Muscle layer of duodenum (tissue), 2 donors: ENCODE results near the gene MYO1D.

ENCODE experiments used
- H3K27ac ChIP-seq: one replicate; pipeline ENCODE4 v1.7.0; 2013; ENCODE audit warnings: mild to moderate bottlenecking, low read length
- H3K27me3 ChIP-seq: one replicate; pipeline ENCODE4 v1.7.0; 2013; ENCODE audit warnings: low read depth, mild to moderate bottlenecking, control low read depth, low read length
- H3K36me3 ChIP-seq, 2 donors: one replicate each; pipeline ENCODE4 v1.7.0; 2013; ENCODE audit warnings: low read length in 2 of 2, control low read depth in 1 of 2, mild to moderate bottlenecking in 1 of 2; ENCODE audit not compliant: insufficient read depth in 2 of 2, control insufficient read depth in 1 of 2
- H3K4me1 ChIP-seq, 2 donors: one replicate each; pipeline ENCODE4 v1.7.0; 2013; ENCODE audit warnings: low read length in 2 of 2, mild to moderate bottlenecking in 2 of 2, control low read depth in 1 of 2, moderate library complexity in 1 of 2; ENCODE audit not compliant: insufficient read depth in 2 of 2, control insufficient read depth in 1 of 2
- H3K4me3 ChIP-seq, 2 donors: one replicate each; pipeline ENCODE4 v1.7.0; 2013; ENCODE audit warnings: low read length in 2 of 2, low read depth in 1 of 2, mild to moderate bottlenecking in 1 of 2
- H3K9me3 ChIP-seq, 2 donors: one replicate each; pipeline ENCODE4 v1.7.0; 2013; ENCODE audit warnings: low read length in 2 of 2, control low read depth in 1 of 2, mild to moderate bottlenecking in 1 of 2; ENCODE audit not compliant: control insufficient read depth in 1 of 2
- donor health status: healthy.

Gene MYO1D

DNA sequence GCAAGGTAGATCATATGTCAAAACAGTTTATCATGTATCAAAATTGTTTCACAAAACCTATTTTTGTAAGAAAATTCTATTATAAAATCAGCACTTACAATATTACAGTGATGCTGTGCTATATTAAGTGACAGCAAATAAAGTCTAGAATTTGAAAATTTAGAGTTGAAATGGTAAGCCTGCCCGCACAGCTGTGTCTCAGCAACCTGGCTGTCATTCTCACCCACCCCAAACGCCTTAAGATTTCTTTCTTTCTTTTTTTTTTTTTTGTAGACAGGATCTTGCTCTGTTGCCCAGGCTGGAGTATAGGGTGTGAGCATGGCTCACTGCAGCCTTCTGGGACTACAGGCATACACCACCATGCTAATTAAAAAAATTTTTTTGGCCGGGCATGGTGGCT, 363.3 kb downstream of the MYO1D start:
- no peak overlapping the region for H3K27ac ChIP-seq
- no peaks in the 10 kb centered on the region for H3K9me3 ChIP-seq
- H3K4me1 ChIP-seq, result peaks cover 0 to under 1% of the 10 kb centered on the region in 2 donors
- no peaks in the 10 kb centered on the region for H3K36me3 ChIP-seq
- no peak overlapping the region for H3K4me3 ChIP-seq
- H3K27me3 ChIP-seq, result no peaks in the 10 kb centered on the region

DNA sequence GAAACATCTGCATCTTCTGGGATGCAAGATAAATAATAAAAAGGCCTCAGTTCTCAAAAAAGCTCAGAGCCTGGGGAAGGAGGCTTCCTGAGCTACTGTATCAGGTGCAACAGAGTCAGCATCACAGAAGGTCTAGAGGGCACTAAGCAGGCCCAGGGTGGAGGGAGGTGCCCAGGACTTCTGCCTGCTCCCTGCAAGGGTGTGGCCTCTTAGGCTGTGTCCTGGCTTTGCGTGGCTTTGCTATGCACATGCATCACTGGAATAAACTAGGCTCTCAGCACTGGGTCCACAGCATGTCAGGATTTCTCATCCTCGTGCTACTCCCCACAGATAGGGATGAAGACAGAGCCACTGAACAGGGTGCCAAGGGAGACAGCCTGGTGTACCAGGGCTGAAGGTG, 364.6 kb downstream of the MYO1D start:
- Histone ChIP-seq H3K4me1 (no peaks in the 10 kb centered on the region), H3K27me3 (no peaks in the 10 kb centered on the region), H3K9me3 (no peaks in the 10 kb centered on the region), H3K27ac (no peak overlapping the region), H3K4me3 (no peak overlapping the region), H3K36me3 (no peaks in the 10 kb centered on the region)

DNA sequence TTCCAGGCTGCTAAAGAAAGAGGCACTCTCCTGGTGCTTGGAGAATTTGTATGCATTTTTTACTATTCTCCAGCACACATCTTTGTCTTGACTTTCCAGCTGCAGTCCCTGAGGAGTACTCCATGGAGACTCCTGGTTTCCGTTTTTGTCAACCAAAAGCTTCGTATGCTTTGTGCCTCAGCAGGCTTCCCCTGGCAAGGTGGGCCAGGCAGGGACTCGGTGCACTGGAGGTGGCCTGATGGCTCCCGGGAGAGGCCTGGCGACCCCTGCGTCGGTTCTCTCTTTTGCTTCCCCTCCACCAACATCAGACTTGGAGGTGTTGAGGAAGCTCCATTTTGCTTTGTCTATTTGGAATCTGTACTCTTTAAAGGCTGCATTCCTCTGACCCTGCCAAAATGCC, 366.5 kb downstream of the MYO1D start:
- Histone ChIP-seq H3K27ac (no peak overlapping the region), H3K27me3 (no peaks in the 10 kb centered on the region), H3K4me1 (no peaks in the 10 kb centered on the region), H3K36me3 (no peaks in the 10 kb centered on the region), H3K9me3 (no peaks in the 10 kb centered on the region), H3K4me3 (no peak overlapping the region)

DNA sequence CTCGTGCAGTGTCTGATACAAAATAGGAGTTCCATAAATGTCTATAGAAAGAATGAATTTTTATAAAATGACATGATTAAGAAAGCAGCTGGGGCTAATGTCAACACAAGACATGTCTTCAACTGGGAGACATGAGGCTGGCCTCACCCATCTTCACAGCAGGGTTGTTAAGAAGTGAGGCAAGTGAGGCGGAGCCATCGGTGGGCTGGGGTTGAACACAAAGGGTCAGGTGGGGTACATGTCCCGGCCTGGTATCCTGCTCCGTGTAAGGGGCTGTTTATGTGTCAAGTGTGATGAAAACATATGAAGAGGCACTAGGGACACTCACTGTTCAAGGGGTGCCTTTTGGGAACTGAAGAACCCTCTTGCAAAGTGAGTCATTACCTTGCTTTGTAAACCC, 368.0 kb downstream of the MYO1D start:
- H3K4me3 ChIP-seq, result no peak overlapping the region
- no peaks in the 10 kb centered on the region for H3K9me3 ChIP-seq
- peaks cover 0 to 2% of the 10 kb centered on the region in 2 donors for H3K4me1 ChIP-seq
- H3K36me3 ChIP-seq, result no peaks in the 10 kb centered on the region
- H3K27me3 ChIP-seq, result no peaks in the 10 kb centered on the region
- H3K27ac ChIP-seq, result no peak overlapping the region

DNA sequence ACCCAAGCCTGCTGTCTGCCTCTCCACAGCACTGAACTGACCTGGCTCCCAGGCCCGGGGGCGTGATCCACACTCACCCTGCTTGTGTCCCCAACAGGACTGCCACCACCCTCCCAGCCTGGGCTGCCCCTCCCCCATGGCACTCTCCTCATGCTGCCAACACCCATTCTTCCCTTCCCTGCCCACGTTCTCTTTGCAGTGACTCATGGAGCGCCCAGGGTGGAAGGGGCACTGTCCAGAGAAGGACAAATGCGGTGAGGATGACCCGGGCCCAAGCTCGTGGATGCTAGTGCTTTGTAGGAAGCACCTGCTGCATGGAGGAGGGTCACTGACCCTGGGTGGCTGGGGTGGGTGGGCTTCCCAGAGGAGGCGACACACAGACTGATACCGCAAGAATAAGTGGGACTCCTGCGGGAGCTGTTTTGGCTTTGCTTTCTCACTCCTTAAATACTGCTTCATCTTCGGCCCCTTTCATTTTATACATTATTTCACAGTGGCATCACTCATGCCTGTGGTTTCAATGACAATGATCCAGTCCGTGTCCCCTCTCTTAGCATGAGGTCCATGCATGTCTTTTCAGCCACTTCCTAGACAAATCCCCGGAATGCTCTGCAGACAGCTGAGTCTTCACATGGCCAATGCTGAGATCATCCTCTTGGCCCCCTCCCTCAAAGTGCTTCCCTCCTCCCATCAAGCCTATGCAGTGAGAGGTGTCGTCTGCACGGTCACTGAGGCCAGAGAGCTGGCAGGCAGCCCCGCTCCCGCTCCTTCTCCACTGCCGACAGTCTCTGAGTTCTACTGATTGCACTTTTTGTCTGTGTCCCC, 372.5 kb downstream of the MYO1D start:
- peaks cover 0 to 5% of the 10 kb centered on the region in 2 donors for H3K4me1 ChIP-seq
- H3K36me3 ChIP-seq, result no peaks in the 10 kb centered on the region
- H3K4me3 ChIP-seq, result no peak overlapping the region
- H3K27ac ChIP-seq, result no peak overlapping the region
- no peaks in the 10 kb centered on the region for H3K27me3 ChIP-seq
- no peaks in the 10 kb centered on the region for H3K9me3 ChIP-seq

DNA sequence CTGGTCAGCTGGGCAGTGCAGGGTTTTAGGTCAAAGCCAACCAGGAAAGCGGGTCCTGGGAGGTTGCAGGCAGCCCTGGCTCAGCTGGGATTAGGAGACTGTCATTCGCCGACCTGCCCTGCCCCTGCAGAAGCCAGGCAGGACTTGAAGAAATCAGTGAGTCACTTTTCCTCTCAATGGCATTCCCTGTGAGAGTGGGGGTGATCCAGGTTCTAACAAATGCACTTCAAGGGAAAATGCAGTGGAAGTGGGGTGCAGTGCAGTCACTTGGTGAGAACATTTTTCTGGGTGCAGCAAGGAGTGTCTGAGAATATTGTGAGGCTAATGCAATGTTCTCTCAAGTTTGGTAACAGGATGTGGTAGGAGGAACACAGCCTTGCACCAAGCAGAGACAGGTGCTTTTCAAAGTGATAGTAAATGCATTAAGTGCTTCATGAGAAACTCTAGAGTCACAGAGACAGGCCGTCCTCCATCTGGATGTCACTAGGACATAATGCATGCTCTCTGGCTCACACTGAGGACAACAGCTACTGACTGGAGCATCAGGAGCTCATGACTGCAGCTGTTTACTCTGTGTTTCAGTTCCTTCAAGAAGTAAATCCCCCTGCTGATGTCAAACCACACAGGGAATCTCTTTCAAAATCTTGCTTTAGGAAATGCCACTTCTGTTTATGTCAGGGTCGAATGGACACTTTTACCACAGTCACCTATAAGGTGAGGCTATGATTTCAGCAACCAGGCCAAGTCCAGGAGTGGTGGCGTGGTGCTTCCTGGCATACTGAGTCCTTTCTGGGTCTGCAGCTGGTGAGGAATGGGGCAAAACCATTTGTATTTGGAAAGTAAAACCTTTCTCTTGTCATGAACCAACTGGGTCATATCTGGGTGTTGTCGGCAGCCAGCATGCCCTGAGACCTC, 373.4 kb downstream of the MYO1D start:
- H3K36me3 ChIP-seq, result no peaks in the 10 kb centered on the region
- no peaks in the 10 kb centered on the region for H3K9me3 ChIP-seq
- peaks cover 0 to 5% of the 10 kb centered on the region in 2 donors for H3K4me1 ChIP-seq
- no peak overlapping the region for H3K27ac ChIP-seq
- H3K27me3 ChIP-seq, result no peaks in the 10 kb centered on the region
- no peak overlapping the region for H3K4me3 ChIP-seq

DNA sequence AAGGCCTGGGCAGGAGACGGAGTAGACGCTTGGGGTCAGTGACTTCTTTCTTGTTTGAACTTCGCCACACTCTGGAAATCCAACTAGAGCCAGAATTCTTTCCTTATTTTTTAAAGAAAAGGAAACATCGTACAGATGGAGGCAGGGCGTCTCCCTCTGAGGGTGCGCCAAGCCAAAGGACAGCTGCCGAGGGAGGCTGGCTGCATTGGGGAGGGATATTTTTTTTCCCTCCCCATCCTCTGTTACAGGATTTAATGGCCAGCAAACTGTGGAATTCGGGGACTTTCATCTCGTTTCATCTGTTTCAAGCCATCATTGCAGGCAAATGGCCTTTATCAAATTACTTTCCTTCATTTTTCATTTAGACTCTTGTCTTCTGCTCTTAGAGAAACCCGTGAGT, 374.2 kb downstream of the MYO1D start:
- Histone ChIP-seq H3K27ac (no peak overlapping the region), H3K4me3 (no peak overlapping the region), H3K4me1 (peaks cover 0 to 5% of the 10 kb centered on the region in 2 donors)

DNA sequence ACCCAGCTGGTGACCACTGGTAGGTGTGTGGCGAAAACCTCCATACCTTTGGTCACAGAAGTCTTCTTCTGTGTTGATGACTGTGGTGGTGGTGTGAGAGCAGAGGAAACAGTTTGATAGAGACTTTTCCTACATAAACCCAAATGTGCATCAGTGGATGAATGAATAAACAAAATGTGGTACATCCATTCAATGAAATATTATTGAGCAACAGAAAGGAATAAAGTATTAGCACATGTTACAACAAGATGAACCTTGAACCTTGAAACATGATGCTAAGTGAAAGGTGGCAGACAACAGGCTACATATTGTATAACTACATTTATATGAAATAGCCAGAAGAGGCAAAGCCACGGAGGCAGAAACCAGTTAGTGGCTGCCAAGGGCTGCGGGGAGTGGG, 374.9 kb downstream of the MYO1D start:
- H3K9me3 ChIP-seq, result no peaks in the 10 kb centered on the region
- no peak overlapping the region for H3K27ac ChIP-seq
- no peaks in the 10 kb centered on the region for H3K27me3 ChIP-seq
- peaks cover 0 to 5% of the 10 kb centered on the region in 2 donors for H3K4me1 ChIP-seq
- no peak overlapping the region for H3K4me3 ChIP-seq
- H3K36me3 ChIP-seq, result no peaks in the 10 kb centered on the region

More for the DNA sequence above, 374.2 kb downstream of the MYO1D start:
- H3K9me3 ChIP-seq, result no peaks in the 10 kb centered on the region
- no peaks in the 10 kb centered on the region for H3K36me3 ChIP-seq
- no peaks in the 10 kb centered on the region for H3K27me3 ChIP-seq

DNA sequence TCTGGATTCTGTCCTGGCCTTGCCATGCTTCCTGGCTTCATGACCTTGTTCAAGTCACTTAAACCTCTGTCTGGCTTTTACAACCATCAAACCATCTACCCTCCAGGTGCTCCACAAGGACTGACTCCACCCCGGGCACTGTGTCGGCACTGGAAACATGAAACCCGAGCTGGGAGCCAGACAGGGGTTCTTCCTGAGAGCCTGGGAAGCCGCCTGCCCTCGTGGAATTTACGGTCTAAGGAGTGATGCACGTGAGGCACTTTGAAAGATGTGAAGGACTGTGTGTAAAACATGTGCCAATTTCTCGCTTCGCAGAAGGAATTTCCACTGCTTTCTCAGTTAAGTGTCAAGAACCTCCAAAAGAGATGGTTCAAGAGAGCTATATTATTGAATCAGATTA, 378.5 kb downstream of the MYO1D start:
- no peak overlapping the region for H3K4me3 ChIP-seq
- no peaks in the 10 kb centered on the region for H3K9me3 ChIP-seq
- H3K27ac ChIP-seq, result no peak overlapping the region
- H3K4me1 ChIP-seq, result peaks cover 0 to 15% of the 10 kb centered on the region in 2 donors
- H3K36me3 ChIP-seq, result no peaks in the 10 kb centered on the region
- no peaks in the 10 kb centered on the region for H3K27me3 ChIP-seq

DNA sequence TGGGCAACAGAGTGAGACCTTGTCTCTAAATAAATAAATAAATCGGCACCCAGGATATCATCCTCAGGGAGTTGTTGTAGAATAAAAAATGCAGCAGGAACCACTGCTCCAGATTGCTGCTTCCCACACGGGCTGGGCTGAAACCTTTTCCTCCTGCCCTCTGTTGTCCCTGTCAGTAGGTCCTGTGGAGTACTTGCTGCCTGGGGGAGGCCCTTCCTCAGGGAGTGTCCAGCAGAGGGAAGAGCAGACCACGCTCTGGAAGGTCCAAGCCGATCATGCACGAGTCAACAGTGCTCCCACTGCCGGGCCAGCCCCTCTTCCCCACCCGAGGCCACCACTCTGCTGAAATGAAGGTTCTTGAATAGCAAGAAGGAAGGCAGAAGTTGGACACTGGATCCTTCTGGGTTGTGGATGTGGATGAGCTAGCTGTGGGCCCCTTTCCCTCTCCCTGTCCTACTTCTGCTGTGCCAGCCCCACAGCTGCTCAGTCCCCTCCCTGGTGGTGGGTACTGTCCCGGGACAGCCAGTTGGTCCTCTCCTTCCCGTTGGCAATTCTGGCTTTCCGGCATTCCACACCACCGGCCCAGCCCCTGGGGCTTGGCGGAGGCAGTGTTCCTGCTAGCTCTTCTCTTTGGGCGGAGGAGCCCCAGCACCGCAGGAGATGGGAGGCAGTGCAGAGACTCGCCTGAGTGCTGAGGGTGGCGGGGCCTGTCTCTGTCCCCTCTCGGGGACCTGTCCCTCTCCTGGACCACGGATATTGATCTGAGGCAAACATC, 379.3 kb downstream of the MYO1D start:
- Histone ChIP-seq H3K27ac (no peak overlapping the region), H3K4me3 (no peak overlapping the region), H3K36me3 (no peaks in the 10 kb centered on the region), H3K4me1 (peaks cover 0 to 15% of the 10 kb centered on the region in 2 donors), H3K9me3 (no peaks in the 10 kb centered on the region), H3K27me3 (no peaks in the 10 kb centered on the region)
